Left ventricle myocardium inferior (tissue), 1 donor: Measurements from ENCODE around the gene CDK14. TPM values are rescaled to one million over a fixed set of nuclear protein-coding genes. Genes with fewer than 3 reads are reported as not detected.

Source experiments
- DNase-seq: peaks from one replicate; pipeline ENCODE4 v3.0.0-alpha.2; 2020
- H3K27ac ChIP-seq: fragments of 200-600 bp; replicated peaks from 2 replicates; pipeline ENCODE4 v1.8.0; 2021
- H3K27me3 ChIP-seq: fragments of 200-600 bp; 2 replicates; pipeline ENCODE4 v1.8.0; 2021; ENCODE audit warnings: low read depth
- H3K36me3 ChIP-seq: fragments of 200-600 bp; 2 replicates; pipeline ENCODE4 v1.8.0; 2021
- H3K4me1 ChIP-seq: fragments of 200-600 bp; 2 replicates; pipeline ENCODE4 v1.8.0; 2021
- H3K4me3 ChIP-seq: fragments of 200-600 bp; 2 replicates; pipeline ENCODE4 v1.8.0; 2021; ENCODE audit warnings: mild to moderate bottlenecking, moderate library complexity
- H3K9me3 ChIP-seq: fragments of 200-600 bp; replicated peaks from 2 replicates; pipeline ENCODE4 v1.8.0; 2021
- CTCF ChIP-seq: fragments of 200-600 bp; IDR thresholded peaks from 2 replicates; pipeline ENCODE4 v1.8.0; 2021; ENCODE audit warnings: antibody characterized with exemption, mild to moderate bottlenecking, borderline replicate concordance
- intact Hi-C: fragments of 100-400 bp; cut with micrococcal nuclease; formaldehyde crosslinking; loops from one replicate; pipeline ENCODE4 v1.11.0; 2022
- total RNA-seq: library from RNA; stranded (reverse); fragmentation: NEBNext Ultra II Directional; extraction: Animal tissue kit (Norgen Biotek cat#: 25700); gene quantifications from one replicate; pipeline ENCODE4 v1.2.1, GENCODE V29; 2021
- donor health status: DM: no; HTN: yes; CAD: no; lungs with severe emphysema.

Gene CDK14
- total RNA-seq, 1 donor from 2014 or later = 18.7 TPM

GRCh38 chr7:91082852-91083495 is 486.9 kb downstream of the CDK14 start:
- Histone ChIP-seq H3K27me3 (no peaks in the 10 kb centered on the region), H3K36me3 (no peaks in the 10 kb centered on the region), H3K27ac (peak overlapping the region; percentile 58), H3K9me3 (no peaks in the 10 kb centered on the region), H3K4me3 (no peak overlapping the region), H3K4me1 (peaks cover 46% of the 10 kb centered on the region)
- peak; percentile 71 for TF ChIP-seq CTCF
- intact Hi-C loops = loop anchor here (10.0 kb wide), 3 partner anchors 182 to 702 kb away; partner anchors contain the start of gene FZD1
- DNase-seq = no peak

- intact Hi-C loops = loop anchor here (10.0 kb wide), 3 partner anchors 181 to 701 kb away; partner anchors contain the start of gene FZD1
- Histone ChIP-seq H3K27ac (peak overlapping the region; percentile 58), H3K4me1 (peaks cover 46% of the 10 kb centered on the region), H3K9me3 (no peaks in the 10 kb centered on the region), H3K4me3 (no peak overlapping the region), H3K27me3 (no peaks in the 10 kb centered on the region), H3K36me3 (no peaks in the 10 kb centered on the region)
- DNase-seq = peak; percentile 57
- peak; percentile 24 for TF ChIP-seq CTCF
Measured at GRCh38 chr7:91083855-91084644, 487.9 kb downstream of the CDK14 start.

- intact Hi-C loops = loop anchor here (10.0 kb wide), 3 partner anchors 180 to 700 kb away; partner anchors contain the start of gene FZD1
- H3K9me3 ChIP-seq = no peaks in the 10 kb centered on the region
- no peak for DNase-seq
- no peak for TF ChIP-seq CTCF
- peaks cover 54% of the 10 kb centered on the region for H3K4me1 ChIP-seq
- no peak overlapping the region for H3K4me3 ChIP-seq
- no peaks in the 10 kb centered on the region for H3K27me3 ChIP-seq
- H3K27ac ChIP-seq = no peak overlapping the region
- no peaks in the 10 kb centered on the region for H3K36me3 ChIP-seq
Measured at GRCh38 chr7:91085175-91085574, 489.1 kb downstream of the CDK14 start.

GRCh38 chr7:91086200-91086599 is 490.1 kb downstream of the CDK14 start:
- Histone ChIP-seq H3K4me1 (peaks cover 48% of the 10 kb centered on the region), H3K9me3 (no peaks in the 10 kb centered on the region), H3K27ac (no peak overlapping the region), H3K4me3 (no peak overlapping the region), H3K36me3 (no peaks in the 10 kb centered on the region), H3K27me3 (no peaks in the 10 kb centered on the region)
- TF ChIP-seq CTCF = no peak
- intact Hi-C loops = loop anchor here (10.0 kb wide), 3 partner anchors 179 to 699 kb away; partner anchors contain the start of gene FZD1
- DNase-seq = no peak

GRCh38 chr7:91088156-91088555 is 492.0 kb downstream of the CDK14 start:
- H3K4me1 ChIP-seq = peaks cover 29% of the 10 kb centered on the region
- H3K27ac ChIP-seq = no peak overlapping the region
- H3K4me3 ChIP-seq = no peak overlapping the region
- DNase-seq = no peak
- no peaks in the 10 kb centered on the region for H3K9me3 ChIP-seq
- TF ChIP-seq CTCF = no peak
- H3K36me3 ChIP-seq = no peaks in the 10 kb centered on the region
- no peaks in the 10 kb centered on the region for H3K27me3 ChIP-seq
- intact Hi-C loops = loop anchor here (10.0 kb wide), 3 partner anchors 177 to 697 kb away; partner anchors contain the start of gene FZD1
